GM10248 (cell line): ENCODE measurements around the gene ANKRD13B.

ENCODE experiments used
- CTCF ChIA-PET: fragments of 300-600 bp; sonication (Branson Sonifier 250); formaldehyde crosslinking; extraction: SDS; loops from one replicate; lab custom pipeline; 2021; ENCODE audit warnings: antibody characterized with exemption; lab: Yijun Ruan, JAX
- POLR2A ChIA-PET: fragments of 350-650 bp; sonication (Branson Sonifier 250); formaldehyde crosslinking; extraction: SDS; loops from one replicate; lab custom pipeline; 2020; ENCODE audit warnings: antibody characterized with exemption; lab: Yijun Ruan, JAX
- DNase-seq: peaks from one replicate; pipeline ENCODE4 v3.0.0; 2012; ENCODE audit errors: extremely low spot score
- CTCF ChIP-seq: IDR thresholded peaks from 2 replicates; pipeline ENCODE4 v1.5.1; 2012; ENCODE audit warnings: mild to moderate bottlenecking, low read depth; ENCODE audit errors: extremely low read depth, missing control alignments, control extremely low read depth

ANKRD13B gene

GRCh38 chr17:29575511-29576213 lies 17.3 kb upstream of the ANKRD13B start:
- CTCF ChIA-PET: interaction anchor here (0.7 to 14.3 kb wide), 10 partner anchors 8 to 444 kb away, joined by 3 to 172 read pairs (median 5); partner anchors contain the start of genes ANKRD13B and GIT1
- DNase-seq: no peak
- POLR2A ChIA-PET: interaction anchor here (1.0 kb wide), 1 partner anchor 9 kb away, joined by 3 read pairs; the partner anchor contains the start of gene ABHD15
- no peak for TF ChIP-seq CTCF

GRCh38 chr17:29576214-29577000 lies 16.5 kb upstream of the ANKRD13B start:
- POLR2A ChIA-PET: no interaction called here
- CTCF ChIA-PET: interaction anchor here (1.1 to 14.3 kb wide), 6 partner anchors 10 to 431 kb away, joined by 3 to 172 read pairs (median 33); partner anchors contain the start of genes ANKRD13B and GIT1
- no peak for TF ChIP-seq CTCF
- no peak for DNase-seq

GRCh38 chr17:29577001-29577370 lies 15.9 kb upstream of the ANKRD13B start:
- DNase-seq: no peak
- ChIA-PET CTCF (interaction anchor here (1.1 to 14.3 kb wide), 4 partner anchors 10 to 207 kb away, joined by 5 to 172 read pairs (median 102); partner anchors contain the start of genes ANKRD13B and GIT1), POLR2A (no interaction called here)
- no peak for TF ChIP-seq CTCF

GRCh38 chr17:29577385-29578211 lies 15.3 kb upstream of the ANKRD13B start:
- ChIA-PET POLR2A (interaction anchor here (0.6 kb wide), 1 partner anchor 1024 kb away, joined by 3 read pairs; no protein-coding TSS in a partner anchor), CTCF (interaction anchor here (0.9 to 14.3 kb wide), 5 partner anchors 9 to 208 kb away, joined by 3 to 172 read pairs (median 61); partner anchors contain the start of genes ANKRD13B and GIT1)
- no peak for DNase-seq
- no peak for TF ChIP-seq CTCF

- POLR2A ChIA-PET: no interaction called here
- no peak for DNase-seq
- CTCF ChIA-PET: interaction anchor here (0.7 to 14.3 kb wide), 12 partner anchors 9 to 515 kb away, joined by 3 to 172 read pairs (median 7); partner anchors contain the start of genes ANKRD13B and SSH2
- TF ChIP-seq CTCF: no peak
Measured at GRCh38 chr17:29578626-29579485, 14.1 kb upstream of the ANKRD13B start.
